ENCODE data around the gene RNF183.
A peak's percentile ranks its signal among the peaks of the same experiment; 100 is the strongest.

Gene RNF183

DNA sequence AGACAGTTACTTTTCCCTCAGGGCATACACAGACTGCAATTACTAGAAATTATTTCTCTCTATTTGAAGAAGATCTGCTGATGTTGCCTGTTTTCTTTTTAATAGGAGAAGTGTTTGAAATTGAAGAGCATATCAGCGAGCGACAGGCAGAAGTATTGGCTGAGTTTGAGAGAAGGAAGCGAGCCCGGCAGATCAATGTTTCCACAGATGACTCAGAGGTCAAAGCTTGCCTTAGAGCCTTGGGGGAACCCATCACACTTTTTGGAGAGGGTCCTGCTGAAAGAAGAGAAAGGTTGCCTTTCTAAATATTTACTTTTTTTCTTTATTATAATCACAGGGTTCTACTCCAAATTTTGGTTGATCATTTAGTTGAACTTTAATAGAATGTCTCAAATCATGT lies 24.3 kb downstream of the RNF183 start:
- TF ChIP-seq GABPA (IDR thresholded peaks at IDR 0.05; ENCODE audit: low read depth) (no peak), SPI1 (IDR thresholded peaks at IDR 0.05; ENCODE audit: borderline replicate concordance, low read depth) (no peak)
- TF ChIP-seq, protein P1, sequence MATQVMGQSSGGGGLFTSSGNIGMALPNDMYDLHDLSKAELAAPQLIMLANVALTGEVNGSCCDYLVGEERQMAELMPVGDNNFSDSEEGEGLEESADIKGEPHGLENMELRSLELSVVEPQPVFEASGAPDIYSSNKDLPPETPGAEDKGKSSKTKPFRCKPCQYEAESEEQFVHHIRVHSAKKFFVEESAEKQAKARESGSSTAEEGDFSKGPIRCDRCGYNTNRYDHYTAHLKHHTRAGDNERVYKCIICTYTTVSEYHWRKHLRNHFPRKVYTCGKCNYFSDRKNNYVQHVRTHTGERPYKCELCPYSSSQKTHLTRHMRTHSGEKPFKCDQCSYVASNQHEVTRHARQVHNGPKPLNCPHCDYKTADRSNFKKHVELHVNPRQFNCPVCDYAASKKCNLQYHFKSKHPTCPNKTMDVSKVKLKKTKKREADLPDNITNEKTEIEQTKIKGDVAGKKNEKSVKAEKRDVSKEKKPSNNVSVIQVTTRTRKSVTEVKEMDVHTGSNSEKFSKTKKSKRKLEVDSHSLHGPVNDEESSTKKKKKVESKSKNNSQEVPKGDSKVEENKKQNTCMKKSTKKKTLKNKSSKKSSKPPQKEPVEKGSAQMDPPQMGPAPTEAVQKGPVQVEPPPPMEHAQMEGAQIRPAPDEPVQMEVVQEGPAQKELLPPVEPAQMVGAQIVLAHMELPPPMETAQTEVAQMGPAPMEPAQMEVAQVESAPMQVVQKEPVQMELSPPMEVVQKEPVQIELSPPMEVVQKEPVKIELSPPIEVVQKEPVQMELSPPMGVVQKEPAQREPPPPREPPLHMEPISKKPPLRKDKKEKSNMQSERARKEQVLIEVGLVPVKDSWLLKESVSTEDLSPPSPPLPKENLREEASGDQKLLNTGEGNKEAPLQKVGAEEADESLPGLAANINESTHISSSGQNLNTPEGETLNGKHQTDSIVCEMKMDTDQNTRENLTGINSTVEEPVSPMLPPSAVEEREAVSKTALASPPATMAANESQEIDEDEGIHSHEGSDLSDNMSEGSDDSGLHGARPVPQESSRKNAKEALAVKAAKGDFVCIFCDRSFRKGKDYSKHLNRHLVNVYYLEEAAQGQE (IDR thresholded peaks at IDR 0.05; ENCODE audit: insufficient replicate concordance, low read depth), result no peak
- Histone ChIP-seq H3K4me3 (replicated peaks; ENCODE audit: insufficient read depth, low read length) (no peak overlapping the region), H3K27ac (replicated peaks) (no peak overlapping the region), H3K27me3 (ENCODE audit: insufficient read depth, poor library complexity, severe bottlenecking) (no peaks in the 10 kb centered on the region)
- DNase-seq (ENCODE audit: low read depth in 1 of 2, low spot score in 1 of 2), result no peak

DNA sequence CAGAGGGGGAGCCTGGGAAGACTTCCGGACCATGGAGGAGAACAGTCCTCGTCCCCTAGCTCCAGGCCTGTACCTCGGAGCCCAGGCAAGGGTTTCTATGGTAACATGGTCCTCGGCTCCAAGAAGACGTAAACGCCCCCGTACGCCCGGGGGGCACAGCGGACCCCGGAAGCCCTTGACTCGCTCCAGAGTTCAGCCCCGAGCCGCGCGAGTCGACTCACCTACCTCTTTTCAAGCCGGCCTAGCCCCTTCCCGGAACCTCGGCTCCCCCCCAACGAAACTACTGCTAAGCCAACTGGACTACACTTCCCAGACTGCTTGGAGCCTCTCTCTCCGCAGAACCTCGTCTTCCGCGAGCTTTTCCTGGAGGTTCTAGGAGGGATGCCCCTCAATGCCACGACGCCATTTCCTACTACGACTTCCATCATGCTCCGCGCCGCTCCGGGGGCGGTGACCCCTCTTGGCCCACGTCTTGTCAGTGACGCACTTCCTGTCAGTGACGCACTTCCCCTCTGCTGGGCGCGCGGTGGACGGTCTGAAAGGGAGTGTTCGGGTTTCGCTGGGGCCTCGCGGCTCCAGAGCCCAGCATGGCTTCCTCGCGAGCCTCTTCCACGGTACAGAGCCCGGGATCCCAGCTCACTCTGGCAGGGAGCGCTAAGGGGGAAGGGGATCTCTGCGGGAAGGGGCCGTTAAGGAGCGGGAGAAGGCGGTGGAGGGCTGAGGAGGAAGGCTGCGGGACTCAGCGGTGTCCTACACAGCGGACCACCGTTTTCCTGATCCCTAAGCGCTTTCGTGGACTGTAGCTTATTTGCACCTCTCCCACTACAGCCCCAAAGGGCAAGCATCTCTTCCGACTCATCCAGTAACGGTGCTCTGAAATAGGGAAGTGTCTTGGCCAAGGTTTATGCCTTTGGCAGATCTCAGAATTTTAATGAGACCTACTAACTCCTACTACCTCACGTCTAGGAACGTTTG lies 27.7 kb downstream of the RNF183 start, which contains the start of the genes CDC26 and PRPF4:
TSS of gene CDC26 (minus strand) at position 416 of the 975 bp plus-strand sequence. CDS start 3,065 bp downstream, outside the sequence.
TSS of gene PRPF4 (plus strand) at position 502 of the 975 bp plus-strand sequence. CDS start at position 588, 86 bp downstream.
- Histone ChIP-seq H3K27me3 (ENCODE audit: insufficient read depth, poor library complexity, severe bottlenecking) (no peaks in the 10 kb centered on the region), H3K27ac (replicated peaks) (peak within 1 kb of the TSS; percentile 92)
- TF ChIP-seq CTCF (IDR thresholded peaks at IDR 0.05; ENCODE audit: insufficient read depth, low read length) (no peak), GABPA (IDR thresholded peaks at IDR 0.05; ENCODE audit: low read depth) (peak; percentile 90), POLR2AphosphoS5 (IDR thresholded peaks at IDR 0.05; ENCODE audit: low read depth) (peak; percentile 99), SPI1 (IDR thresholded peaks at IDR 0.05; ENCODE audit: borderline replicate concordance, low read depth) (peak; percentile 93)
- TF ChIP-seq, protein P1 (IDR thresholded peaks at IDR 0.05; ENCODE audit: insufficient replicate concordance, low read depth), result peak; percentile 60

GRCh38 chr9:113274474-113275156 lies 28.6 kb downstream of the RNF183 start:
- Histone ChIP-seq H3K27ac (replicated peaks) (peak overlapping the region; percentile 92), H3K27me3 (ENCODE audit: insufficient read depth, poor library complexity, severe bottlenecking) (no peaks in the 10 kb centered on the region)
- TF ChIP-seq CTCF (IDR thresholded peaks at IDR 0.05; ENCODE audit: insufficient read depth, low read length), result peak; percentile 28
- TF ChIP-seq GABPA (IDR thresholded peaks at IDR 0.05; ENCODE audit: low read depth), result no peak

More for the DNA sequence above, 27.7 kb downstream of the RNF183 start, which contains the start of the genes CDC26 and PRPF4:
- H3K4me3 ChIP-seq (replicated peaks; ENCODE audit: insufficient read depth, low read length), result peak within 1 kb of the TSS; percentile 89
- peak; percentile 92 to 96 for DNase-seq (ENCODE audit: low read depth in 1 of 2, low spot score in 1 of 2)

GRCh38 chr9:113269871-113270270 lies 33.3 kb downstream of the RNF183 start:
- Histone ChIP-seq H3K27me3 (ENCODE audit: insufficient read depth, poor library complexity, severe bottlenecking) (no peaks in the 10 kb centered on the region), H3K4me3 (replicated peaks; ENCODE audit: insufficient read depth, low read length) (no peak overlapping the region), H3K27ac (replicated peaks) (no peak overlapping the region)
- DNase-seq (ENCODE audit: low read depth in 1 of 2, low spot score in 1 of 2), result no peak
- TF ChIP-seq SPI1 (IDR thresholded peaks at IDR 0.05; ENCODE audit: borderline replicate concordance, low read depth) (no peak), GABPA (IDR thresholded peaks at IDR 0.05; ENCODE audit: low read depth) (no peak), POLR2AphosphoS5 (IDR thresholded peaks at IDR 0.05; ENCODE audit: low read depth) (no peak)
- TF ChIP-seq, protein P1 (IDR thresholded peaks at IDR 0.05; ENCODE audit: insufficient replicate concordance, low read depth), result no peak

More at GRCh38 chr9:113274474-113275156, 28.6 kb downstream of the RNF183 start:
- DNase-seq (ENCODE audit: low read depth in 1 of 2, low spot score in 1 of 2), result peak in 1 of 2 experiments; percentile 61
- H3K4me3 ChIP-seq (replicated peaks; ENCODE audit: insufficient read depth, low read length), result peak overlapping the region; percentile 89

Measured in HL-60 (cell line).